H9 (cell line): Measurements from ENCODE around the gene CPXM2. TPM values are rescaled to one million over a fixed set of nuclear protein-coding genes. Genes with fewer than 3 reads are reported as not detected.

Experiments used
- DNase-seq: peaks from one replicate; pipeline ENCODE4 v3.0.0-alpha.2; 2017
- H2AFZ ChIP-seq: one replicate; pipeline ENCODE4 v1.6.1; 2013; ENCODE audit warnings: mild to moderate bottlenecking, low read length, control low read depth, moderate library complexity
- H2AK5ac ChIP-seq: 2 replicates; pipeline ENCODE4 v1.6.1; 2013; ENCODE audit warnings: low read length, control low read depth, mixed read lengths; ENCODE audit not compliant: insufficient read length
- H2BK120ac ChIP-seq: one replicate; pipeline ENCODE4 v1.6.1; 2013; ENCODE audit warnings: low read depth, mild to moderate bottlenecking, low read length, control low read depth, inconsistent platforms; ENCODE audit not compliant: poor library complexity, severe bottlenecking
- H2BK12ac ChIP-seq: 2 replicates; pipeline ENCODE4 v1.6.1; 2013; ENCODE audit warnings: low read length, control low read depth, mixed read lengths, low read depth; ENCODE audit not compliant: insufficient read length
- H2BK15ac ChIP-seq: 2 replicates; pipeline ENCODE4 v1.6.1; 2013; ENCODE audit warnings: low read depth, low read length, control low read depth
- H2BK20ac ChIP-seq: one replicate; pipeline ENCODE4 v1.6.1; 2013; ENCODE audit warnings: low read depth, mild to moderate bottlenecking, low read length, control low read depth, inconsistent platforms; ENCODE audit not compliant: poor library complexity, severe bottlenecking
- H2BK5ac ChIP-seq: 2 replicates; pipeline ENCODE4 v1.6.1; 2013; ENCODE audit warnings: low read length, control low read depth, mixed read lengths; ENCODE audit not compliant: insufficient read length
- H3K14ac ChIP-seq: 2 replicates; pipeline ENCODE4 v1.6.1; 2013; ENCODE audit warnings: low read length, control low read depth; ENCODE audit not compliant: insufficient read depth
- H3K18ac ChIP-seq: 2 replicates; pipeline ENCODE4 v1.6.1; 2013; ENCODE audit warnings: low read depth, mild to moderate bottlenecking, mixed read lengths, low read length, control low read depth; ENCODE audit not compliant: insufficient read length
- H3K23ac ChIP-seq: 2 replicates; pipeline ENCODE4 v1.6.1; 2013; ENCODE audit warnings: low read length, control low read depth, mixed read lengths, low read depth; ENCODE audit not compliant: insufficient read length
- H3K23me2 ChIP-seq: 2 replicates; pipeline ENCODE4 v1.6.1; 2013; ENCODE audit warnings: low read depth, mild to moderate bottlenecking, mixed read lengths, low read length, control low read depth; ENCODE audit not compliant: insufficient read length, poor library complexity, severe bottlenecking
- H3K27ac ChIP-seq: 2 replicates; pipeline ENCODE4 v1.5.1; 2013; ENCODE audit warnings: low read length, control low read depth, mixed read lengths, low read depth; ENCODE audit not compliant: insufficient read length
- H3K27me3 ChIP-seq: 2 replicates; pipeline ENCODE4 v1.6.1; 2013; ENCODE audit warnings: low read length, control low read depth, inconsistent platforms; ENCODE audit not compliant: insufficient read depth
- H3K4ac ChIP-seq: 2 replicates; pipeline ENCODE4 v1.6.1; 2013; ENCODE audit warnings: low read depth, mild to moderate bottlenecking, control low read depth, inconsistent platforms, low read length, moderate library complexity
- H3K4me1 ChIP-seq: 2 replicates; pipeline ENCODE4 v1.6.1; 2013; ENCODE audit warnings: low read length, control low read depth, inconsistent platforms; ENCODE audit not compliant: insufficient read depth
- H3K4me2 ChIP-seq: 2 replicates; pipeline ENCODE4 v1.6.1; 2013; ENCODE audit warnings: low read length, control low read depth, mixed read lengths; ENCODE audit not compliant: insufficient read length, insufficient read depth
- H3K56ac ChIP-seq: 2 replicates; pipeline ENCODE4 v1.6.1; 2013; ENCODE audit warnings: low read depth, mild to moderate bottlenecking, mixed read lengths, low read length, control low read depth; ENCODE audit not compliant: insufficient read length
- H3K79me1 ChIP-seq: 2 replicates; pipeline ENCODE4 v1.6.1; 2013; ENCODE audit warnings: low read depth, mild to moderate bottlenecking, moderate library complexity, low read length, control low read depth, inconsistent platforms; ENCODE audit not compliant: insufficient read depth, poor library complexity, severe bottlenecking
- H3K79me2 ChIP-seq: 2 replicates; pipeline ENCODE4 v1.6.1; 2013; ENCODE audit warnings: low read length, control low read depth, inconsistent platforms; ENCODE audit not compliant: insufficient read depth
- H3K9ac ChIP-seq: 2 replicates; pipeline ENCODE4 v1.6.1; 2013; ENCODE audit warnings: low read length, control low read depth, mixed read lengths; ENCODE audit not compliant: insufficient read length; ENCODE audit errors: extremely low read depth
- H3K9me3 ChIP-seq: one replicate; pipeline ENCODE4 v1.6.1; 2013; ENCODE audit warnings: low read depth, low read length, inconsistent platforms; ENCODE audit not compliant: control insufficient read depth
- H3T11ph ChIP-seq: one replicate; pipeline ENCODE4 v1.6.1; 2013; ENCODE audit warnings: mild to moderate bottlenecking, low read length, control low read depth, inconsistent platforms
- H4K20me1 ChIP-seq: one replicate; pipeline ENCODE4 v1.6.1; 2013; ENCODE audit not compliant: control insufficient read depth, insufficient read length, insufficient read depth
- H4K5ac ChIP-seq: 2 replicates; pipeline ENCODE4 v1.6.1; 2013; ENCODE audit warnings: low read depth, mild to moderate bottlenecking, mixed read lengths, low read length, control low read depth; ENCODE audit not compliant: insufficient read length
- H4K8ac ChIP-seq: replicated peaks from 2 replicates; pipeline ENCODE4 v1.6.1; 2013; ENCODE audit warnings: low read length, control low read depth, mixed read lengths, low read depth; ENCODE audit not compliant: insufficient read length
- H4K91ac ChIP-seq: 2 replicates; pipeline ENCODE4 v1.6.1; 2013; ENCODE audit warnings: low read depth, mild to moderate bottlenecking, moderate library complexity, mixed read lengths, low read length, control low read depth; ENCODE audit not compliant: insufficient read length
- H3K27ac Mint-ChIP-seq, 3 experiments: 2 replicates in 2 of 3; 3 replicates in 1 of 3; pipeline ENCODE4 v1.8.0; 2020 to 2021; ENCODE audit warnings: mixed read lengths in 3 of 3, mild to moderate bottlenecking in 1 of 3, moderate library complexity in 1 of 3
- H3K27me3 Mint-ChIP-seq: 2 replicates; pipeline ENCODE4 v1.8.0; 2021; ENCODE audit warnings: low read depth, mild to moderate bottlenecking, moderate library complexity, mixed read lengths
- H3K36me3 Mint-ChIP-seq, 3 experiments: 2 replicates in 2 of 3; 3 replicates in 1 of 3; pipeline ENCODE4 v1.8.0; 2020 to 2021; ENCODE audit warnings: low read depth in 3 of 3, mixed read lengths in 3 of 3; ENCODE audit not compliant: insufficient read depth in 1 of 3
- H3K4me1 Mint-ChIP-seq, 2 experiments: 2 replicates each; pipeline ENCODE4 v1.8.0; 2020; ENCODE audit warnings: mixed read lengths in 2 of 2
- H3K4me3 Mint-ChIP-seq, 2 experiments: 2 replicates in 1 of 2; 3 replicates in 1 of 2; pipeline ENCODE4 v1.8.0; 2020 to 2021; ENCODE audit warnings: mild to moderate bottlenecking in 2 of 2, mixed read lengths in 2 of 2, moderate library complexity in 1 of 2
- H3K9me3 Mint-ChIP-seq, 2 experiments: 2 replicates in 1 of 2; 3 replicates in 1 of 2; pipeline ENCODE4 v1.8.0; 2020; ENCODE audit warnings: mild to moderate bottlenecking in 2 of 2, mixed read lengths in 2 of 2, moderate library complexity in 1 of 2
- CTCF ChIP-seq: fragments of 200-600 bp; sonication (generic); conservative IDR thresholded peaks from 3 replicates; pipeline ENCODE4 v1.8.0; 2021; ENCODE audit warnings: antibody characterized with exemption, mild to moderate bottlenecking
- WGBS: extraction: QIAGEN DNeasy Blood & Tissue Kit; methylation state at CpG from one replicate; pipeline ENCODE4 v1.1.7; 2013; ENCODE audit warnings: missing lambda C conversion rate, low lambda C conversion rate, mixed read lengths; ENCODE audit not compliant: insufficient read length; ENCODE audit errors: extremely low coverage; 5-methylcytosine and 5-hydroxymethylcytosine counted together
- total RNA-seq: library from RNA; stranded (reverse); gene quantifications from 2 replicates; pipeline ENCODE4 v1.2.1, GENCODE V29; 2021

CPXM2 gene
- total RNA-seq, 1 experiment from 2014 or later = 1.7 TPM

- no peak for DNase-seq
- Histone ChIP-seq H3K27me3 (no peaks in the 10 kb centered on the region), H2BK12ac (no peak overlapping the region), H2AFZ (no peak overlapping the region), H4K91ac (no peak overlapping the region), H3K4me1 (no peaks in the 10 kb centered on the region), H2BK20ac (no peak overlapping the region), H3K4me2 (no peak overlapping the region), H2BK15ac (no peak overlapping the region), H2BK120ac (no peak overlapping the region), H3K79me1 (no peaks in the 10 kb centered on the region), H3K23ac (no peak overlapping the region), H3K9me3 (no peaks in the 10 kb centered on the region), H4K20me1 (no peaks in the 10 kb centered on the region), H4K5ac (no peak overlapping the region), H3K14ac (no peak overlapping the region), H4K8ac (no peak overlapping the region), H3T11ph (no peak overlapping the region), H2BK5ac (no peak overlapping the region), H3K23me2 (no peaks in the 10 kb centered on the region), H2AK5ac (no peak overlapping the region), H3K18ac (no peak overlapping the region), H3K9ac (no peak overlapping the region), H3K56ac (no peak overlapping the region), H3K79me2 (no peaks in the 10 kb centered on the region), H3K4ac (no peak overlapping the region), H3K27ac (no peak overlapping the region)
- H3K9me3 Mint-ChIP-seq = peaks cover 0 to 7% of the 10 kb centered on the region in 2 experiments; a peak in 3 of 5 replicates
- WGBS = no CpG with 5 or more reads among the region's 2 CpGs
- H3K27ac Mint-ChIP-seq = no peak overlapping the region
- H3K4me1 Mint-ChIP-seq = no peaks in the 10 kb centered on the region
- no peak overlapping the region for H3K4me3 Mint-ChIP-seq
- no peak for TF ChIP-seq CTCF
- peaks cover 0 to 2% (median 0%) of the 10 kb centered on the region in 3 experiments; a peak in 1 of 7 replicates for H3K36me3 Mint-ChIP-seq
- peaks cover 23% of the 10 kb centered on the region for H3K27me3 Mint-ChIP-seq
Observed at GRCh38 chr10:123715546-123715945, 176.1 kb downstream of the CPXM2 start.
